ENCODE data around the gene ACVR1C.

Gene ACVR1C

GRCh38 chr2:157662401-157662800, 33.7 kb upstream of the ACVR1C start:
- Histone ChIP-seq H2AFZ (ENCODE audit: low read length) (no peak overlapping the region), H3K4me1 (ENCODE audit: insufficient read depth, low read length, poor library complexity, severe bottlenecking) (no peaks in the 10 kb centered on the region), H3K36me3 (ENCODE audit: insufficient read depth, low read length) (no peaks in the 10 kb centered on the region), H3K79me2 (ENCODE audit: insufficient read depth, low read length) (no peaks in the 10 kb centered on the region), H3K4me3 (ENCODE audit: low read length, poor library complexity, severe bottlenecking) (no peak overlapping the region), H3K4me2 (ENCODE audit: low read depth, low read length, poor library complexity, severe bottlenecking) (no peak overlapping the region), H3K27me3 (ENCODE audit: insufficient read depth, low read length, poor library complexity, severe bottlenecking) (no peaks in the 10 kb centered on the region), H4K20me1 (ENCODE audit: insufficient read depth, low read length, poor library complexity, severe bottlenecking) (no peaks in the 10 kb centered on the region), H3K9me3 (ENCODE audit: insufficient read depth, low read depth, low read length) (no peaks in the 10 kb centered on the region), H3K9ac (ENCODE audit: low read depth, low read length, poor library complexity, severe bottlenecking) (no peak overlapping the region), H3K9me2 (replicated peaks; ENCODE audit: low read depth, low read length) (no peaks in the 10 kb centered on the region), H3F3A (ENCODE audit: low read depth) (no peaks in the 10 kb centered on the region)
- TF ChIP-seq EZH2phosphoT487 (IDR thresholded peaks at IDR 0.05; ENCODE audit: borderline replicate concordance) (no peak), CTCF (conservative IDR thresholded peaks at IDR 0.05; ENCODE audit: low read length) (no peak)

GRCh38 chr2:157661776-157662175, 33.1 kb upstream of the ACVR1C start:
- Histone ChIP-seq H3K27me3 (ENCODE audit: insufficient read depth, low read length, poor library complexity, severe bottlenecking) (no peaks in the 10 kb centered on the region), H4K20me1 (ENCODE audit: insufficient read depth, low read length, poor library complexity, severe bottlenecking) (no peaks in the 10 kb centered on the region), H3K9me2 (replicated peaks; ENCODE audit: low read depth, low read length) (no peaks in the 10 kb centered on the region), H3K4me2 (ENCODE audit: low read depth, low read length, poor library complexity, severe bottlenecking) (no peak overlapping the region), H3K9me3 (ENCODE audit: insufficient read depth, low read depth, low read length) (no peaks in the 10 kb centered on the region), H2AFZ (ENCODE audit: low read length) (no peak overlapping the region), H3F3A (ENCODE audit: low read depth) (no peaks in the 10 kb centered on the region), H3K79me2 (ENCODE audit: insufficient read depth, low read length) (no peaks in the 10 kb centered on the region), H3K4me1 (ENCODE audit: insufficient read depth, low read length, poor library complexity, severe bottlenecking) (no peaks in the 10 kb centered on the region), H3K9ac (ENCODE audit: low read depth, low read length, poor library complexity, severe bottlenecking) (no peak overlapping the region), H3K4me3 (ENCODE audit: low read length, poor library complexity, severe bottlenecking) (no peak overlapping the region), H3K36me3 (ENCODE audit: insufficient read depth, low read length) (no peaks in the 10 kb centered on the region)
- TF ChIP-seq EZH2phosphoT487 (IDR thresholded peaks at IDR 0.05; ENCODE audit: borderline replicate concordance) = no peak
- TF ChIP-seq CTCF (conservative IDR thresholded peaks at IDR 0.05; ENCODE audit: low read length) = no peak

GRCh38 chr2:157657858-157658257, 29.2 kb upstream of the ACVR1C start:
- H3K79me2 ChIP-seq (ENCODE audit: insufficient read depth, low read length) = no peaks in the 10 kb centered on the region
- no peaks in the 10 kb centered on the region for H4K20me1 ChIP-seq (ENCODE audit: insufficient read depth, low read length, poor library complexity, severe bottlenecking)
- H3K27me3 ChIP-seq (ENCODE audit: insufficient read depth, low read length, poor library complexity, severe bottlenecking) = no peaks in the 10 kb centered on the region
- TF ChIP-seq CTCF (conservative IDR thresholded peaks at IDR 0.05; ENCODE audit: low read length) = no peak
- TF ChIP-seq EZH2phosphoT487 (IDR thresholded peaks at IDR 0.05; ENCODE audit: borderline replicate concordance) = no peak
- H3K9me3 ChIP-seq (ENCODE audit: insufficient read depth, low read depth, low read length) = no peaks in the 10 kb centered on the region
- no peaks in the 10 kb centered on the region for H3K36me3 ChIP-seq (ENCODE audit: insufficient read depth, low read length)
- H3F3A ChIP-seq (ENCODE audit: low read depth) = no peaks in the 10 kb centered on the region
- H2AFZ ChIP-seq (ENCODE audit: low read length) = no peak overlapping the region
- 0 out of 2 replicates have a peak, but pooled peaks cover 3% of the 10 kb centered on the region for H3K9me2 ChIP-seq (replicated peaks; ENCODE audit: low read depth, low read length)
- H3K4me3 ChIP-seq (ENCODE audit: low read length, poor library complexity, severe bottlenecking) = no peak overlapping the region
- H3K4me2 ChIP-seq (ENCODE audit: low read depth, low read length, poor library complexity, severe bottlenecking) = no peak overlapping the region
- no peaks in the 10 kb centered on the region for H3K4me1 ChIP-seq (ENCODE audit: insufficient read depth, low read length, poor library complexity, severe bottlenecking)
- no peak overlapping the region for H3K9ac ChIP-seq (ENCODE audit: low read depth, low read length, poor library complexity, severe bottlenecking)

All from Loucy (cell line).